ENCODE data around the gene VAV2.

DNA sequence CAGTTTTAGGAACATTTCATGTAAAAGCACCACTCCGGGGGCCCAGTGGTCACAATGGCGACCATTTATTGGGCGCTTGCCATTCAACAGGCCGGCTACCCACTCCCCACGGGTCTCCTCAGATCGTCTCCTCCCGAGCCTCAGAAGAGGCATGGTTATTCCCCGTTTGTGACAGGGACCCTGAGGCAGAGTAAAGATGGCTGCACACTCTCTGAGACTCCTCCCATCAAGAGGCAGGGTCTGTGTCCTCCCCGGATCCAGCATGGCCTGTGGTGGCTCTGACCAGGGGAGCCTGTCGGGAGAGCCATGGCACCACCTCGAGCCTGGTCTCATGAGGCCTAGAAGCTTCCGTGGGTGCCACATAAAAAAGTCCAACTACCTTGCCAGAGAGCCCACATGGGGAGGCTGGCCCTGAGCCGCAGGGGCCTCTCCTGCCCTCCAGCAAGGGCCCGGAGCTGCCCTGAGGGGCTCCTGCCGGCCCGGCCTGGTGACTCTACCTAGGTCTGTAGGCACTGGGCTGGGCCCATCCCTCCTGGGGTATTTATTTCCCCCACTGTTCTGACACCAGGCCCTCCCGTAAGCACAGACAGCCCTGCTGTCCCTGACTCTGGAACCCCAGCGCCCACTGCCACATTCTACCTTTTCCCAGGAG, 90.8 kb downstream of the VAV2 start:
- TF ChIP-seq, protein P1, sequence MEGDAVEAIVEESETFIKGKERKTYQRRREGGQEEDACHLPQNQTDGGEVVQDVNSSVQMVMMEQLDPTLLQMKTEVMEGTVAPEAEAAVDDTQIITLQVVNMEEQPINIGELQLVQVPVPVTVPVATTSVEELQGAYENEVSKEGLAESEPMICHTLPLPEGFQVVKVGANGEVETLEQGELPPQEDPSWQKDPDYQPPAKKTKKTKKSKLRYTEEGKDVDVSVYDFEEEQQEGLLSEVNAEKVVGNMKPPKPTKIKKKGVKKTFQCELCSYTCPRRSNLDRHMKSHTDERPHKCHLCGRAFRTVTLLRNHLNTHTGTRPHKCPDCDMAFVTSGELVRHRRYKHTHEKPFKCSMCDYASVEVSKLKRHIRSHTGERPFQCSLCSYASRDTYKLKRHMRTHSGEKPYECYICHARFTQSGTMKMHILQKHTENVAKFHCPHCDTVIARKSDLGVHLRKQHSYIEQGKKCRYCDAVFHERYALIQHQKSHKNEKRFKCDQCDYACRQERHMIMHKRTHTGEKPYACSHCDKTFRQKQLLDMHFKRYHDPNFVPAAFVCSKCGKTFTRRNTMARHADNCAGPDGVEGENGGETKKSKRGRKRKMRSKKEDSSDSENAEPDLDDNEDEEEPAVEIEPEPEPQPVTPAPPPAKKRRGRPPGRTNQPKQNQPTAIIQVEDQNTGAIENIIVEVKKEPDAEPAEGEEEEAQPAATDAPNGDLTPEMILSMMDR (IDR thresholded peaks at IDR 0.05), result no peak
- TF ChIP-seq POLR2A (IDR thresholded peaks at IDR 0.05; ENCODE audit: low read length) (no peak), MYC (IDR thresholded peaks at IDR 0.05; ENCODE audit: borderline replicate concordance, low read length) (no peak), CBX8 (IDR thresholded peaks at IDR 0.05) (no peak), CHD2 (IDR thresholded peaks at IDR 0.05; ENCODE audit: low read length, partially characterized antibody) (no peak), HOXA7 (CRISPR knock-in tag; IDR thresholded peaks at IDR 0.05) (no peak), ELK1 (IDR thresholded peaks at IDR 0.05; ENCODE audit: low read depth, low read length) (no peak), REST (IDR thresholded peaks at IDR 0.05) (no peak), EP300 (IDR thresholded peaks at IDR 0.05) (no peak), ESRRA (IDR thresholded peaks at IDR 0.05; ENCODE audit: borderline replicate concordance, low read length) (no peak), MAFK (IDR thresholded peaks at IDR 0.05; ENCODE audit: partially characterized antibody) (no peak), MAX (IDR thresholded peaks at IDR 0.05) (no peak), SMC3 (IDR thresholded peaks at IDR 0.05) (no peak)
- TF ChIP-seq, protein P2, sequence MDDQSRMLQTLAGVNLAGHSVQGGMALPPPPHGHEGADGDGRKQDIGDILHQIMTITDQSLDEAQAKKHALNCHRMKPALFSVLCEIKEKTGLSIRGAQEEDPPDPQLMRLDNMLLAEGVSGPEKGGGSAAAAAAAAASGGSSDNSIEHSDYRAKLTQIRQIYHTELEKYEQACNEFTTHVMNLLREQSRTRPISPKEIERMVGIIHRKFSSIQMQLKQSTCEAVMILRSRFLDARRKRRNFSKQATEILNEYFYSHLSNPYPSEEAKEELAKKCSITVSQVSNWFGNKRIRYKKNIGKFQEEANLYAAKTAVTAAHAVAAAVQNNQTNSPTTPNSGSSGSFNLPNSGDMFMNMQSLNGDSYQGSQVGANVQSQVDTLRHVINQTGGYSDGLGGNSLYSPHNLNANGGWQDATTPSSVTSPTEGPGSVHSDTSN (IDR thresholded peaks at IDR 0.05), result no peak

Measured in A549 (cell line).